ENCODE measurements around the gene ATF7.
"Not testable (repeated sequence)": the region's sequence is repeated elsewhere in the genome, so short reads cannot be mapped to it uniquely, and the experiment has no call there.

Gene ATF7

GRCh38 chr12:53594897-53595615 is 31.1 kb downstream of the ATF7 start:
- no peak for DNase-seq

- DNase-seq: no peak
Measured at GRCh38 chr12:53593707-53594106, 32.5 kb downstream of the ATF7 start.

- DNase-seq: no peak
Measured at GRCh38 chr12:53593031-53593430, 33.2 kb downstream of the ATF7 start.

- no peak for DNase-seq
Measured at GRCh38 chr12:53592426-53592825, 33.8 kb downstream of the ATF7 start.

- DNase-seq: no peak
Measured at GRCh38 chr12:53591301-53592206, 34.6 kb downstream of the ATF7 start.

- no peak for DNase-seq
Measured at GRCh38 chr12:53590652-53591051, 35.5 kb downstream of the ATF7 start.

- no peak for DNase-seq
Measured at GRCh38 chr12:53589915-53590314, 36.3 kb downstream of the ATF7 start.

GRCh38 chr12:53589423-53589822 is 36.8 kb downstream of the ATF7 start:
- DNase-seq: no peak

- DNase-seq: no peak
Measured at GRCh38 chr12:53588123-53588522, 38.1 kb downstream of the ATF7 start.

- no peak for DNase-seq
Measured at GRCh38 chr12:53586745-53587144, 39.4 kb downstream of the ATF7 start.

GRCh38 chr12:53585448-53586125 is 40.6 kb downstream of the ATF7 start:
- DNase-seq: no peak

GRCh38 chr12:53579545-53579955 is 46.6 kb downstream of the ATF7 start:
- no peak for DNase-seq

GRCh38 chr12:53578783-53579182 is 47.4 kb downstream of the ATF7 start:
- no peak for DNase-seq

- DNase-seq: no peak
Measured at GRCh38 chr12:53577941-53578352, 48.2 kb downstream of the ATF7 start.

- no peak for DNase-seq
Measured at GRCh38 chr12:53575502-53576249, 50.5 kb downstream of the ATF7 start.

GRCh38 chr12:53572134-53572758 is 53.9 kb downstream of the ATF7 start:
- DNase-seq: no peak

GRCh38 chr12:53571295-53571694 is 54.9 kb downstream of the ATF7 start:
- no peak for DNase-seq

GRCh38 chr12:53568809-53569557 is 57.2 kb downstream of the ATF7 start:
- no peak for DNase-seq

- no peak for DNase-seq
Measured at GRCh38 chr12:53567961-53568808, 58.0 kb downstream of the ATF7 start.

GRCh38 chr12:53565376-53565775 is 60.8 kb downstream of the ATF7 start:
- DNase-seq: not testable (repeated sequence)

- no peak for DNase-seq
Measured at GRCh38 chr12:53564941-53565340, 61.2 kb downstream of the ATF7 start.

Data from NCI-H1105 treated with DMSO at 0.1 percent for 48 hours (cell line).